ENCODE results near the gene OPN1SW.

OPN1SW gene

GRCh38 chr7:128792471-128793180, 17.0 kb upstream of the OPN1SW start:
- no peak for DNase-seq

GRCh38 chr7:128791972-128792327, 16.4 kb upstream of the OPN1SW start:
- DNase-seq, result no peak

DNA sequence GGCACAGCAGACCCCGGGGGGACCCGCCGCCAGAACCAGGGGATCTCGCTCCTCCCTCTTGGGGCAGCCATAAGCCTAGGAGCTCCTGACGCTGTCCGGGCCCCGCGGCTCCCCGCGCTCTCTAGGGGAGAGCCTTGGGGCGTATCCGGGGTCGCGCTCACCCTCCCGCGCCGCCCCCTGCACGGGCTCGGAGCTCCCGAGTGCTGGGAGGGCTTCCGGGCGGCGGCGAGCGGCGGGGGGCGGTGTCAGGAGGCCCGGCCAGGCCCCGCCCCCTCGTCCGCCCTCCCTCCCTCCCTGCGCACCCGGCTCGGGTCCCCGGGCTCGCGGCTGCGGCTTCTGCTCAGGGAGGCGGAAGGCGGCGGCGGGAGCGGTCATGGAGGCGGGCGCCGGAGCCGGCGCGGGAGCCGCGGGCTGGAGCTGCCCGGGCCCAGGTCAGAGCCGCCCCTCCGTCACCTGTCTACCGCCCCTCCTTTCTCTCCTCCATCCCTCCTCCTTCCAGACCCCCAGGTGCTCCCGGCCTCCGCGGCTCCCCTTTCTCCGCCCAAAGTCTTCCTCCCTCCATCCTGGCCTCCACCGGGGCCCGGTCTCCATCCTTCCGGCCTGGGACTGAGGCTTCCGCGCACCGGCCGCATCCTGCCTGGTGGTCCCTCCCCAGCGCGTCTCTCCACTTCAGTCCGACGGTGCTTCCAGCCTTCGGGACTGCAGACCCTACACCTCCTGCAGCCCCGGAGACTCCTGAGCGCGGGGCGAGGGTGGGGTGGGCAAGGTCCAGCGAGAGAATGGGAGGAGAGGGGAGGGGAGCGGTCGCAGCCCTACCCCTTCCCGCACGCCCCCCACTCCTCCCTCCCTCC, 15.8 kb upstream of the OPN1SW start, which contains the start of gene CCDC136:
Gene CCDC136, plus strand, starts transcription at position 848 of the 851 bp plus-strand sequence. CDS start 444 bp downstream, outside the sequence.
- DNase-seq, result peak; percentile 73 to 85

DNA sequence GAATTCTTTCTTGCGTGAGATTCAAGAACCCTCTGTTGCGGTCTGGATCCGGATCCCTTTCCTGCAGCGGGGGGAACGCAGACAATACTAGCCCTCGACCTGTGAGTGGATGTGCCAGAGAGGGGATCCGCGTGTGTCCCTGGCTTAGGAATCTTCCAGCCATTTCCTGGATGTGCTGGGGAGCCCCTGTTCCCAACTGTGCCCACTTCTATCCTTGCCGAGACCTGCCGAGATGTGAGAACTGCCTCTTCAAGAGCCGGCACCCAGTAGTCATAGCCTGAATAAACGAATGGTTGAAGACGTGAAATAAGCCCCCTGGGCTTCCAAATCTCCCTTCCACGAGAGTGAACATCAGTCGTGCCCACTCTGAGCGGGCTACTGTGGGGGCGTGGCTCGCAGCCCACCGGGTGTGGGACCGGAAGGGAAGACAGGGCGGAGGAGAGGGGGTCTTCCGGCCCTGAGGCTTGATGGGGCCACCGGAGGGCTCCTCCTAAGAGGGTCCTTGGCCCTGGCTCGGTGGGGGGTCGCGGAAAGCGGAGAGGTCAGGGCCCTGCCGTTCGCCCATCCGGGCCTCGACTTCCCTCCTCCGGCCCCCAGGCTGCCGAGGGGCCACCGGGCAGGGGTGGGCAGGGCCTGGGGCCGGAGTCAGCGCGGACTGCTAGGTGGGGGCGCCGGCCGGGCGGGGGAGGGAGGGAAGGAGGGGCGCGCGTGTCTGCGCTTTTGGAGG, 14.9 kb upstream of the OPN1SW start:
- DNase-seq, result peak in 1 of 2 donors; percentile 10

- no peak for DNase-seq
Observed at GRCh38 chr7:128788446-128789412, 13.1 kb upstream of the OPN1SW start.

- DNase-seq, result no peak
Observed at GRCh38 chr7:128785738-128786137, 10.1 kb upstream of the OPN1SW start.

DNA sequence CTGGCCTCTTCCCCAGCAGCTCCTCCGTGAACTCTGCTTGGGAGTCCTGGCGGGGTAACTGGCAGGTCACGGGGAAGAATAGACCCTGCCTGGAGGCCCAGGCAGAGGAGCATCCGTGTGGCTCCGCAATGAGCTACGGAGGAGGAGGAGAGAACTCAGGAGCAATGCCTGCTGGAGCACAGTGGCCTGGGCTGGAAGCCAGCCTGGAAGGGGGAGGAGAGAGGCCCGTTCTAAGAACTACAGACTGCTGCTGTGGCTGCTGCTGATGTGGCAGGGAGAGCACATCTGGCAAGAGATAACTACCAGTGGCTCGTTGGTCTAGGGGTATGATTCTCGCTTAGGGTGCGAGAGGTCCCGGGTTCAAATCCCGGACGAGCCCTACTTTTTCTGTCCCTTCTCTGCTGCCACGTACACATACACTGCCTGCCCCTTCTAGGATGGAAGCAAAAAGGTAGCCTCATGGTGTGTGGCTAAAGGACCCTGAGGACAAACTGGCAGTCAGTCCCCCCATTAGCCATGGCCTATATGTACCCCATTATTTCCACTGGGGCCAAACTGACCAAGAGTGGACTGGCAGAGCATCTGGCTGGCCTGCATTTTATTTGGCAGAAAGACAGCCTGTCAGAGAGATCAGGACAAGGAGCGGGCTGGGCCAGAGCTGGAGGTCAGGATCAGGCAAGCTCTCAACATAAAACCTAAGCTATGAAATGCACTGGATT, 7.7 kb upstream of the OPN1SW start:
- DNase-seq, result no peak

DNA sequence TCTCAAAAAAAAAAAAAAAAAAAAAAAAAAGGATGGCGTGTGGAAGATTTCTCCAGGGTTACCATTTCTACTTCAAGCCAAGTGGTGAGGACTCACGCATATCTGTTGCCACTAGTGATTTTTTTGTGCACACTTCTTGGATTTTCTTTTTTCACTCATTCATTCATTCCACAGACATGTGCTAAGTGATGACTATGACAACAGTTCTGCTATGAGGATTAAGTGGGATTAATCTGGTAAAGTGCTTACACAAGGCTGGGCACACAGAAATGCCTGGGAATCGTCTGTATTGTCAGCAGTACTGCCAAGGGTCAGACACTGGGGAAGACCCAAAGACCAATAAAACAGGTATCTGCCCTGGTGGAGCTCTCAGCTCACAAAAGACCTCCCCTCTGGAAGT, 6.3 kb upstream of the OPN1SW start:
- DNase-seq, result no peak

- no peak for DNase-seq
Observed at GRCh38 chr7:128781126-128781525, 5.5 kb upstream of the OPN1SW start.

- DNase-seq, result no peak
Observed at GRCh38 chr7:128778946-128779345, 3.4 kb upstream of the OPN1SW start.

DNA sequence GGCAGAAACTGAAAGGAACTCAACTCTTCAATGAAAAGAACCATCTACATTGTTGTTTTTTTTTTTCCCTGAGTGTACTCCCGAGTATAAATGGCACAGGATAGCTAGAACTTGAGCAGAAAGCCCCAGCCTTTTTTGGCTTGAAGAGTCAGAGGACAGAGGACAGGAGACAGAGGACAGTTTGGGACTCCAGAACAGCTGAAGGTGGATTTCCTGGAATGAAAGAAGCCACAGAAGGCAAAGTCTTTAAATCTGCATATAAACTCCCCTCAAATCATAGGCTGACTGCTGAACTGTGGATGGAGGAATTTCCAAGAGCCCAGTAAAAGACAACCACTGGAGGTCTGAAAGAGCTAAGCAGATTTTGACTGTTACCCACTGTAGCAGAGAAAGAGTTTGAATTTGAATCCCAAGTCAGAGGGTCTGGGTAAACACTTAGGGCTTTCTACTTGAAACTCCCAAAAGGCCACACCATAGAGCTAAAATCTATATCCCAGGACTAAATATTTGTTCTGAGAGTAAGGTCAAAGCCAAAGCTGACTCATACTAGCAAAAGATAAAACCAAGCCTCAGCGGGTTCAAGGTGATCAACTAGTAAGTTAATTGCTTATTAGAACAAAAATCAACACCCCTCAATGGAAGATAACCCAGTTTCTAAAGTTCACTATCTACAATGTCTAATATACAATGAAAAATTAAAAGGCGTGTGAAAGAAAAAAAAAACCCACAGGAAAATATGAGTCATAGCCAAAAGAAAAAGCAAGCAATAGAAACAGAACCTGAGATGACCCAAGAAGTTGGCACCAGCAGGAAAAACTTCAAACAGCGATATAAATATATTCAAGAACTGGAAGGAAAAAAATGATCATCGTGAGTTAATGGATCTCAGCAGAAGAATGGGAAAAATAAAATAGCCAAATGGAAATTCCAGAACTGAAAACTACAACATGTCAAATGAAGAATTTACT, 1.8 kb upstream of the OPN1SW start:
- no peak for DNase-seq

- DNase-seq, result no peak
Observed at GRCh38 chr7:128774921-128775320, 673 bp downstream of the OPN1SW start.

DNA sequence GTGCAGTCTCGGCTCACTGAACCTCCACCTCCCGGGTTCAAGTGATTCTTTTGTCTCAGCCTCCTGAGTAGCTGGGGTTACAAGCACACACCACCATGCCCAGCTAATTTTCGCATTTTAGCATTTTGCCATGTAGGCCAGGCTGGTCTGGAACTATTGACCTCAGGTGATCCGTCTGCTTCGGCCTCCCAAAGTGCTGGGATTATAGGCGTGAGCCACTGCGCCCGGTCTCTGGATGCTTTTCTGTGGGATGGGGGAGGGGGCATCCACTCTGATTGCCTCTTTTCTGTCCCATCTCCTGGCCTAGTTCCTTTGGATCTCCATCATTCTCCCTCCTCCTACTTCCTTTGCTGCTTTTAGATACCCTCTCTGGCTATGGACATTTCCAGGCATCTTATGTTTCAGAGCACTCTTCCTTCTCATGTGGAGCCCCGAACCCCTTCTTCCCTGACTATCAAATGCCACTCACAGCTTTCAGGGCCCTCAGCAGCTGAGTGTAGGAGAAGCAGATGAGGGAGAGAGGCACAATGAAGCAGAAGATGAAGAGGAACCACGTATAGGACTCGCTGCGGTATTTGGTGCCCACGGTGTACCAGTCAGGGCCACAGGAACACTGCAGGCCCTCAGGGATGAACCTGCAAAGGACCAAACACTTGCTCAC, 1.4 kb downstream of the OPN1SW start:
- DNase-seq, result no peak

- no peak for DNase-seq
Observed at GRCh38 chr7:128773604-128774003, 2.0 kb downstream of the OPN1SW start.

- DNase-seq, result no peak
Observed at GRCh38 chr7:128770233-128770632, 5.4 kb downstream of the OPN1SW start.

DNA sequence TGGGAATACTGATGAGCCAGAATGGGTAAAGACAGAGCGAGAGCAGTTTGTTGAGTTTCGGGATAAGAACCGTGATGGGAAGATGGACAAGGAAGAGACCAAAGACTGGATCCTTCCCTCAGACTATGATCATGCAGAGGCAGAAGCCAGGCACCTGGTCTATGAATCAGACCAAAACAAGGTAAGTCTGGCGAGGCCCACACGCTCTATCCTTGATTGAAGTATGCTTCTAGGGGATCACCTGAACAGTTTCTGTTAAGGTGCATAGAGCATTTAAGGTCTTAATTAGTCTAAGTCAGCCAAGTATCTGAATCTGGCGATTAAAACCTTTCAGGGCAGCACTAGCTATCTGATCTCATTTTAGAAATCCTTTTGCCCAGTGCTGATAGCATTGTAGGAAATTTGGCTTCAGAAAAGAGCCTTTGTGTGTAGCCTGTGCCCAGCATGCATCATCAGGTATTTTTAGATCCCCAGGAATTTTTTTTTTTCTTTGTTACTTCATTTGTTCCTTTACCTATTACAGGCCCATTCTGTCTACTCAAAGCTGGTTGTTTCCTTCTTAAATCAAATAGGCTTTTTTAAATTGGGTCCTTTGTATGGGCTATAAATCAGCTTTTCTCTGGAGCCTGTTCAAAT, 8.0 kb downstream of the OPN1SW start:
- no peak for DNase-seq

DNA sequence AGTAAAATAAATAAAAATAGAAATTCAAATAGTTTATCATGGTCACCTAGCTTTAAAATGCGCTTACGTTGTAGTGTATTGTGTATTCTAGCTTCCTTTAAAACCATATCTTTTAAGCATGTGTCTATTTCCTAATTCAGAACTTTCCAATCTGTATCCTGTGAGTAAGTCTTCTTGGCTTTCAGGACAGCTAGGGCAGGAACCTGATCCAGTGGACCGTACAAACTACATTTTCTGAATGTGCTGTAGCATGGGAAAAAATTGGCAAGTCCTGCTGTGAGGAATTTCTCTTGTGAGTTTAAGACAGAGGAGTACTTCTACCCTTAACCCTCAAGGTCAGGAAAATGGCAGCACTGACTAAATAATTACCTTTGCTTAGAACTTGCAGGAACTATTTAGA, 12.1 kb downstream of the OPN1SW start:
- DNase-seq, result no peak

DNA sequence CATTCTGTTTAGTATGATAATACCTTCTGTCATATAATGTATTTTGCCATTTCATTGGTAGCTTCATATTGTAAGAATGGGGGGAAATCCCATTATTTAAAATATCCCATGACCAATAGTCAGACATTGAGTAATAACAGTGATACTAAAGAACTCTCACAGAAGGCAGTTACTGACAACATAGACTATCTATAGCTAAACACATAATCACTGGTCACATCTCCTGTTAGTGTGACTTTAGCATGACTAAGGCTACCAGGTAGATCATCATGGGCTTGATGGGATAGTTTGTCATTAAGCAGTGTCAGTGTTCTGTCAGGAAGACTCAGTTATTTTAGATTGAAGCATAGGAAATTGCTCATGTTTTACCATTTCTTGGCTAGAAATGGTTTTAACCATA, 16.4 kb downstream of the OPN1SW start:
- no peak for DNase-seq

DNA sequence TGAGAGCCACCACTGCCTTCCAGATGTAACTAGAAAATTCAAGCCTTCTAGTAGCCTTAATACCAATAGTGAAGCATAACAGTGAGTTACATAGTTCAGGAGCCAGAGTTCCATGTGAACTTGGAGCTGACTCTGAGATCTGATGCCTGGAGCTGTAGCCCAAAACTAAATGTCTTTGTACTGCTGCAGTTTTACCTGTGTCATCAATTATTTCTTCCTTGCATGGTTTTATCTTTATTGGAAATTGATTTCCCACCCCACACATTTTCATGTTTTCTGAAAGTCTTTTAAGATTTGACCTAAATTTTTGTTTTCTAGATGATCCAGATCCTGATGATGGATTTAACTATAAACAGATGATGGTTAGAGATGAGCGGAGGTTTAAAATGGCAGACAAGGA, 17.0 kb downstream of the OPN1SW start:
- no peak for DNase-seq
